Epithelial cell of esophagus (primary cell): ENCODE data around the gene TBL3.

Experiments used
- DNase-seq: peaks from one replicate; pipeline ENCODE4 v3.0.0; 2010; ENCODE audit warnings: low read depth
- H3K4me3 ChIP-seq: 2 replicates; pipeline ENCODE4 v1.5.1; 2011; ENCODE audit warnings: mild to moderate bottlenecking, low read length, control low read depth
- TF ChIP-seq, protein P1 (sequence below): IDR thresholded peaks from 2 replicates; pipeline ENCODE4 v1.5.1; 2011; ENCODE audit warnings: low read depth, mild to moderate bottlenecking, low read length, control low read depth, inconsistent platforms; ENCODE audit not compliant: insufficient read depth; ENCODE audit errors: missing control alignments

TBL3 gene

DNA sequence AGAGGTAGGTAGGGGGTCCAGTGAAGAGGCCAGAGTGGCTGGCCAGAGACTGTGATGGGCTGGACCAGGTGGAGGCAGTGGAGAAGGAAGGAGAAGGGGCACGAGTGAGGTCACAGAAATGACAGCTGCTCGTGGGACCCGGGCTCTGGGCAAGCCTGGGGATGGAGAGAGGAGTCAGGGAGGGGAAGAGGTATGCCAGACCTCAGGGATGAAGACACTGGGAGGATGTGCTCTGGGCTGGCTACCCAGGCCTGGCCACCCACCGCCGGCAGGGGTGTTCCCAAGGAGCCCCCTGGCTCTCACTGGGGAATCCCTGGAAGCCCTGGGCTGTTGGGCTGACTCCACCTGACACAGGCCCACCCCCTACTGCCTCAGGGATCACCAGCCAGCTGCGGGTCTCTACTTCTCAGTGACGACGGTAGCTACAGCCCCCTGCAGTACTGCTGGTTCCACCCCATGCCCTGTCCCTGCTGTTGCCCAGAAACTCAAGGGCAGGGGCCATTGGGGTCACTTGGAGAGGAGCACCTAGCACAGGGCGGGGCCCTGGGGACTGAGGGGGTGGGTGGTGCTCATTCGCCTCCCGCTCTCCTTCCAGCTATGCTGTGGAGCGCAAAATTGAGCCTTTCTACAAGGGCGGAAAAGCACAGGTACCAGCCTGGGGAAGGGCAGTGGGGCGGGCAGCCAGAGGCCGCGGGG, 1.8 kb downstream of the TBL3 start:
- TF ChIP-seq, protein P1, sequence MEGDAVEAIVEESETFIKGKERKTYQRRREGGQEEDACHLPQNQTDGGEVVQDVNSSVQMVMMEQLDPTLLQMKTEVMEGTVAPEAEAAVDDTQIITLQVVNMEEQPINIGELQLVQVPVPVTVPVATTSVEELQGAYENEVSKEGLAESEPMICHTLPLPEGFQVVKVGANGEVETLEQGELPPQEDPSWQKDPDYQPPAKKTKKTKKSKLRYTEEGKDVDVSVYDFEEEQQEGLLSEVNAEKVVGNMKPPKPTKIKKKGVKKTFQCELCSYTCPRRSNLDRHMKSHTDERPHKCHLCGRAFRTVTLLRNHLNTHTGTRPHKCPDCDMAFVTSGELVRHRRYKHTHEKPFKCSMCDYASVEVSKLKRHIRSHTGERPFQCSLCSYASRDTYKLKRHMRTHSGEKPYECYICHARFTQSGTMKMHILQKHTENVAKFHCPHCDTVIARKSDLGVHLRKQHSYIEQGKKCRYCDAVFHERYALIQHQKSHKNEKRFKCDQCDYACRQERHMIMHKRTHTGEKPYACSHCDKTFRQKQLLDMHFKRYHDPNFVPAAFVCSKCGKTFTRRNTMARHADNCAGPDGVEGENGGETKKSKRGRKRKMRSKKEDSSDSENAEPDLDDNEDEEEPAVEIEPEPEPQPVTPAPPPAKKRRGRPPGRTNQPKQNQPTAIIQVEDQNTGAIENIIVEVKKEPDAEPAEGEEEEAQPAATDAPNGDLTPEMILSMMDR, result no peak
- no peak for DNase-seq
- no peak overlapping the region for H3K4me3 ChIP-seq

DNA sequence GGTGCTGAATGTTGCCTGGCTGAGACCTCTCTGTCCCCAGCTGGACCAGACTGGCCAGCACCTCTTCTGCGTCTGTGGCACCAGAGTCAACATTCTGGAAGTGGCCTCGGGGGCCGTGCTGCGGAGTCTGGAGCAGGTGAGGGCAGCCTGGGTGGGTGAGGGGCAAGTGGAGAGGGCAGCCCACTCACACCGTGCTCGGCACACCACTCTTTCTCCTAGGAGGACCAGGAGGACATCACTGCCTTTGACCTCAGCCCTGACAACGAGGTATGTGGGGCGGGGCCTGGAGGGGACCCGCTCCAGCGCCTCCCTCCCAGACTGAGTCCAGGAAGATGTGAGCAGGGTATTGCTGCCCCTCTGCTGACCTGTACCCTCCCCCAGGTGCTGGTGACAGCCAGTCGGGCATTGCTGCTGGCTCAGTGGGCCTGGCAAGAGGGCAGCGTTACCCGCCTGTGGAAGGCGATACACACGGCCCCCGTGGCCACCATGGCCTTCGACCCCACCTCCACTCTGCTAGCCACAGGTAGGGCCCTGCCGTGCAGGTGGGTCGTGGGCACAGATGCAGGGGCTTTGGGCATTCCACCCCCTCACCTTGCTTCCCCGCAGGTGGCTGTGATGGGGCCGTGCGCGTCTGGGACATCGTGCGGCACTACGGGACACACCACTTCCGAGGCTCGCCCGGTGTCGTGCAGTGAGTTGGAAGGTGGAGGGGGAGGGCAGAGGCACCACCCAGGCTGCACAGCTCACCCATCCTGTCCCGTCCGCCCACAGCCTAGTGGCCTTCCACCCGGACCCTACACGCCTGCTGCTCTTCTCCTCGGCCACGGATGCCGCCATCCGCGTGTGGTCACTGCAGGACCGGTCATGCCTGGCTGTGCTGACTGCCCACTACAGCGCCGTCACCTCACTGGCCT, 2.6 kb downstream of the TBL3 start:
- H3K4me3 ChIP-seq, result no peak overlapping the region
- TF ChIP-seq, protein P1, result no peak
- no peak for DNase-seq

DNA sequence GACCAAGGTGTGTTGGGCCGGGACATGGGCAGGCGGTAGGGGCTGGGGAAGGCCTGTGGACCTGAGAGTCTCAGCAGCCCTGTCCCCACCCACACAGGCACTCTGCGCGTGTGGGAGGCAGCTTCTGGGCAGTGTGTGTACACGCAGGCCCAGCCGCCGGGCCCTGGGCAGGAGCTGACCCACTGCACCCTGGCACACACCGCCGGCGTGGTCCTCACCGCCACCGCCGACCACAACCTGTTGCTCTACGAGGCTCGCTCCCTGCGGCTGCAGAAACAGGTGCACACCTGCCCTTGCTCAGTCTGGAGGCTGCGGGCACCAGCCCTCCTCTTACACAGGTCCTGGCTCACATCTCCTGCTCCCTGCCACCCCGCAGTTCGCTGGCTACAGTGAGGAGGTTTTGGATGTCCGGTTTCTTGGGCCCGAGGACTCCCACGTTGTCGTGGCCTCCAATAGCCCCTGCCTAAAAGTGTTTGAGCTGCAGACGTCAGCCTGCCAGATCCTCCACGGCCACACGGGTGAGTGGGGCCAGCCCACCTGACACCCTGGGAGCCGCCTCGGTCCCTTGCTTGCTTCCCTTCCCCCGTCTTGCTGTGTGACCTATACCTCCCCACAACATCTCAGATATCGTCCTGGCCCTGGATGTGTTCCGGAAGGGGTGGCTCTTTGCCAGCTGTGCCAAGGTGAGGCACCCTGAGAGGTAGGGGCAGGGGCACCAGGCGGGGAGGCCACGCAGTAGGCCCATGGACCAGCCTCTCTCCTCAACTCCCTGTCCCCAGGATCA, 3.8 kb downstream of the TBL3 start:
- no peak for DNase-seq
- TF ChIP-seq, protein P1, result no peak
- H3K4me3 ChIP-seq, result no peak overlapping the region

DNA sequence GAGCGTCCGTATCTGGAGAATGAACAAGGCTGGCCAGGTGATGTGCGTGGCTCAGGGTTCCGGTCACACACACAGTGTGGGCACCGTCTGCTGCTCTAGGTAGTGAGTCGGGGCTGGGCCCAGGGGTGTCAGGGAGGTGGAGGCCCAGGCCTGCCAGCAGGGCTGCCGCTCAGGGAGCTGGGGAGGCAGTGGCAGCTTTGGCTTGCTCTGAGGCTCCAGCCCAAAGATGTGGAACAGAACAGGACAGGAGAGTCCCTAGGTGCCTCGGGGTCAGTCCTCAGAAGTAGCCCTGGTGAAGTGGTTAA, 4.3 kb downstream of the TBL3 start:
- TF ChIP-seq, protein P1, result no peak
- DNase-seq, result no peak
- no peak overlapping the region for H3K4me3 ChIP-seq

DNA sequence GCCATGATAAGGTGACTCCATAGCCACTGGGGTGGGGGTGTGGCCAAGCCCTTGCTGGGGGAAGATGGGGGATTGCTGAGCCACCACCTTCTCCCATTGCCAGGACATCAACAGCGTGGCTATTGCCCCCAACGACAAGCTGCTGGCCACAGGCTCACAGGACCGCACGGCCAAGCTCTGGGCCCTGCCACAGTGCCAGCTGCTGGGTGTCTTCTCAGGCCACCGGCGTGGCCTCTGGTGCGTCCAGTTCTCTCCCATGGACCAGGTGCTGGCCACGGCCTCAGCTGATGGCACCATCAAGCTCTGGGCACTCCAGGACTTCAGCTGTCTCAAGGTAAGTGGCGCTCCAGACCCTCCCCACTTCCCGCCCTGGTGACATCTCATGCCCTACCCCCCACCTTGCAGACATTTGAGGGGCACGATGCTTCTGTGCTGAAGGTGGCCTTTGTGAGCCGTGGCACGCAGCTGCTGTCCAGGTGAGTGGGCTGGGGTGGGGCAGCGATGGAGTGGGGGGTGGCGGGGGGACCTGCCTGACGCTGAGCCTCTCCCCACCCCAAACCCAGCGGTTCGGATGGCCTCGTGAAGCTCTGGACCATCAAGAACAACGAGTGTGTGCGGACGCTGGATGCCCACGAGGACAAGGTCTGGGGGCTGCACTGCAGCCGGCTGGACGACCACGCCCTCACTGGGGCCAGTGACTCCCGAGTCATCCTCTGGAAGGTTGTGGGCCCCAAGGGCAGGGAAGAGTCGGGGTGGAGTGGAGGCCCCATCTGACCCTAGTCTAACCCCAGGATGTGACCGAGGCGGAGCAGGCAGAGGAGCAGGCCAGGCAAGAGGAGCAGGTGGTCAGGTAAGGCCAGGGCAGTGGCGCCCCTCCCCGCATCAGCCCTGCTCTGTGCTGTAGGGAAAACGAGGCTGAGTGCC, 5.4 kb downstream of the TBL3 start:
- TF ChIP-seq, protein P1, result no peak
- no peak overlapping the region for H3K4me3 ChIP-seq
- no peak for DNase-seq

DNA sequence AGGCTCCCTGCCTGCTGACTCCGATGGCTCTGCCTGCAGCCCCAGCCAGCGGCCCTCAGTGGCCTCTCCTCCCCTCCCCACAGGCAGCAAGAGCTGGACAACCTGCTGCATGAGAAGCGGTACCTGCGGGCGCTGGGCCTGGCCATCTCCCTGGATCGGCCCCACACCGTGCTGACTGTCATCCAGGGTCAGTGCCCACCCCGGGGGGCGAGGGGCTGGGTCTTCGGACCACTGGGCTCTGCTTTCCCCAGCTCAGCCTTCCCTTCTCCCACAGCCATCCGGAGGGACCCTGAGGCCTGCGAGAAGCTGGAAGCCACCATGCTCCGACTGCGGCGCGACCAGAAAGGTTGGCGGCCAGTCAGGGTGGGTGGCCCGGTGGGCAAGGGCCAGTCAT, 6.0 kb downstream of the TBL3 start:
- TF ChIP-seq, protein P1, result no peak
- H3K4me3 ChIP-seq, result no peak overlapping the region
- no peak for DNase-seq
